KMS-11 (cell line): Measurements from ENCODE around the gene SAMD4B.

Experiments
- H2AFZ ChIP-seq: fragments of 200-600 bp; sonication (generic); 2 replicates; pipeline ENCODE4 v1.6.1; 2016; ENCODE audit warnings: antibody characterized with exemption, mixed run types, low read depth
- H3K27ac ChIP-seq: fragments of 200-600 bp; sonication (generic); 2 replicates; pipeline ENCODE4 v1.6.1; 2016; ENCODE audit warnings: mild to moderate bottlenecking, mixed run types
- H3K27me3 ChIP-seq: fragments of 200-600 bp; sonication (generic); 2 replicates; pipeline ENCODE4 v1.6.1; 2017; ENCODE audit warnings: mild to moderate bottlenecking, low read depth, mixed run types, moderate library complexity; ENCODE audit not compliant: insufficient read depth
- H3K36me3 ChIP-seq: fragments of 200-600 bp; sonication (generic); 2 replicates; pipeline ENCODE4 v1.6.1; 2017; ENCODE audit warnings: mild to moderate bottlenecking, mixed run types; ENCODE audit not compliant: insufficient read depth
- H3K4me1 ChIP-seq: fragments of 200-600 bp; sonication (generic); 2 replicates; pipeline ENCODE4 v1.6.1; 2016; ENCODE audit warnings: mild to moderate bottlenecking, low read depth, mixed run types; ENCODE audit not compliant: poor library complexity, severe bottlenecking
- H3K4me2 ChIP-seq: fragments of 200-600 bp; sonication (generic); 2 replicates; pipeline ENCODE4 v1.7.0; 2016; ENCODE audit warnings: mild to moderate bottlenecking, mixed run types
- H3K4me3 ChIP-seq: fragments of 200-600 bp; sonication (generic); IDR thresholded peaks from 2 replicates; pipeline ENCODE4 v1.6.1; 2017; ENCODE audit warnings: low read depth, low read length, mixed read lengths; ENCODE audit not compliant: insufficient read depth
- H3K79me2 ChIP-seq: fragments of 200-600 bp; sonication (generic); 2 replicates; pipeline ENCODE4 v1.6.1; 2016; ENCODE audit warnings: low read depth, mixed run types; ENCODE audit not compliant: insufficient read depth
- H3K9ac ChIP-seq: fragments of 200-600 bp; sonication (generic); 2 replicates; pipeline ENCODE4 v1.6.1; 2016; ENCODE audit warnings: mild to moderate bottlenecking, mixed run types
- H4K20me1 ChIP-seq: fragments of 200-600 bp; sonication (generic); 2 replicates; pipeline ENCODE4 v1.6.1; 2016; ENCODE audit warnings: mild to moderate bottlenecking, mixed run types; ENCODE audit not compliant: insufficient read depth
- CTCF ChIP-seq: fragments of 200-600 bp; sonication (generic); conservative IDR thresholded peaks from 2 replicates; pipeline ENCODE4 v1.6.1; 2017; ENCODE audit warnings: low read depth, mild to moderate bottlenecking, antibody characterized with exemption, low read length, moderate library complexity, mixed read lengths

Gene SAMD4B

DNA sequence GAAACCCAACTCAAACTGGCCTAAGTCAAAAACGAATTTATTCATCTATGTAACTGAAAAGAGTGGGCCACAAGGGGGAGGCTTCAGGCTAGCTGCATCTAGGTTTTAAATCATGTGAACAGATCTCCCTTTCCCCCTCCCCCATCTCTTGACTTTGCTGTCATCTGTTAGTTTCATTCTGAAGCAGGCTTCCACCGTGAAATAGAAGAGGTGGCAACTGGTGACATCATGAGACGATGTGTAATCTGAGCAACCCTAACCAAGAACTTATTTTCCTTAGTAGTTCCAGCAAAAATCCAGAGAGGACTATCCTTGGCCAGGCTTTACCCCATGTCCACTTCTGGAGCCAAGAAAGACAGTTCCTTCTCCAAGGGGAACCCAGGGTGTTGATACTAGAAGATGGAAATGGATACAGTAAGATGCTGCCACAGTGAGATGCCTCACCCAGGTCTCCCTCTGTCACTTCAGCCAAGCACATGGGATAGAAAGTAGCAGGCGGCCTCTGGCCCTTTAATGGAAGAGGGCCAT lies 9.4 kb downstream of the SAMD4B start:
- peaks cover 16% of the 10 kb centered on the region; the same call in 1 of the 2 replicates for H3K79me2 ChIP-seq
- H3K4me2 ChIP-seq: peak overlapping the region; percentile 61
- no peaks in the 10 kb centered on the region for H4K20me1 ChIP-seq

GRCh38 chr19:39352381-39353255 lies 10.4 kb downstream of the SAMD4B start:
- Histone ChIP-seq H3K27me3 (no peaks in the 10 kb centered on the region), H3K4me1 (peaks cover 33% of the 10 kb centered on the region), H3K36me3 (no peaks in the 10 kb centered on the region; the same call in 1 of the 2 replicates), H3K4me2 (peak overlapping the region; percentile 61), H3K4me3 (no peak overlapping the region), H3K9ac (no peak overlapping the region), H4K20me1 (no peaks in the 10 kb centered on the region), H2AFZ (no peak overlapping the region), H3K27ac (peak overlapping the region; percentile 61; the same call in 1 of the 2 replicates), H3K79me2 (peaks cover 16% of the 10 kb centered on the region; the same call in 1 of the 2 replicates)
- TF ChIP-seq CTCF: no peak

More for the DNA sequence above, 9.4 kb downstream of the SAMD4B start:
- no peaks in the 10 kb centered on the region for H3K27me3 ChIP-seq
- peaks cover 43% of the 10 kb centered on the region for H3K4me1 ChIP-seq
- peak; percentile 47; the same call in 1 of the 2 replicates for TF ChIP-seq CTCF
- no peak overlapping the region for H3K4me3 ChIP-seq
- peak overlapping the region; percentile 9; the same call in 1 of the 2 replicates for H3K9ac ChIP-seq
- no peak overlapping the region for H2AFZ ChIP-seq
- H3K27ac ChIP-seq: peak overlapping the region; percentile 61
- no peaks in the 10 kb centered on the region; the same call in 1 of the 2 replicates for H3K36me3 ChIP-seq

DNA sequence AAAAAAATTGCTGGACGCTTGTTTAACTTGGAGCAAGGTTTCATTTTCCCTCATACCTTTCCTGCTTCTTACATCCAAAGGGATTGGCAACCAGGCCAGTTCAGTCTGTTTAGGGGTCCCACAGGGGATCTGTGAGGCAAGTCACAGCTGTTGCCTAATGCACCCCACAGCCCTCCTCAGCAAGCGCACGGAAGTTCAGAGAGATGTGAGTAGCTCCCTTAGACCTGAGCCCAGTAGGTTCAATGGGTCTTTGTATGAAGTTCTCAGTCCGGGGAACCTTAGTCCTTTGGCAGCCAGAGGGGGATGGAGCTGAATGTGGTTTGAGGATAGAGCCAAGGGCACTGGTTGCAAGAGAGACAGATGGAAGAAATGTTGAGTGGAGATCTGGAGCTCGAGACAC lies 13.0 kb downstream of the SAMD4B start:
- Histone ChIP-seq H4K20me1 (no peaks in the 10 kb centered on the region), H3K27me3 (no peaks in the 10 kb centered on the region), H3K9ac (no peak overlapping the region), H3K27ac (no peak overlapping the region), H3K4me2 (no peak overlapping the region), H3K36me3 (peaks cover 6% of the 10 kb centered on the region; the same call in 1 of the 2 replicates), H3K79me2 (peaks cover 14% of the 10 kb centered on the region; the same call in 1 of the 2 replicates), H2AFZ (no peak overlapping the region), H3K4me1 (peaks cover 26% of the 10 kb centered on the region), H3K4me3 (no peak overlapping the region)
- no peak for TF ChIP-seq CTCF

DNA sequence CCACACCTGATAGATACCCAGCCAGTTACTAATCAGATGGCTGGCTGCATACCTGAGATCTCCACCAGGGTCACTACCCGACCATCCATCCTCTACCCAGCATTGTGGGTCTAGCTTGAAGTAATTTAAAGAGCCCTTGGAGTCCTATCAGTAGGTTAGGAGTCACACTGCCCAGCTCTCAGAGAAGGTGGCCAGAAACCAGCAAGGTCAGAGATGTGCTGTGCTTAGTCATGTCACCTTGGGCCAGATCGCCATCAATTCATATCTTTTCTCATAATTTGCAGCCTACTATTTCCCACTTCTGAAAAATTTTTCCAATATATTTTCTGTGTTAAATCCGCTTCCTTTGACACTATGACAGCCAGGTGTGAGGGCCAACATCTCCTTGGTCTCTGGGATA lies 13.9 kb downstream of the SAMD4B start:
- no peaks in the 10 kb centered on the region for H3K27me3 ChIP-seq
- H3K4me3 ChIP-seq: no peak overlapping the region
- H2AFZ ChIP-seq: no peak overlapping the region
- no peak overlapping the region for H3K4me2 ChIP-seq
- H3K4me1 ChIP-seq: peaks cover 19% of the 10 kb centered on the region
- no peak overlapping the region for H3K27ac ChIP-seq
- peaks cover 6% of the 10 kb centered on the region; the same call in 1 of the 2 replicates for H3K36me3 ChIP-seq
- H3K79me2 ChIP-seq: peaks cover 6% of the 10 kb centered on the region; the same call in 1 of the 2 replicates
- no peak overlapping the region for H3K9ac ChIP-seq
- no peak for TF ChIP-seq CTCF
- no peaks in the 10 kb centered on the region for H4K20me1 ChIP-seq
